Measurements from ENCODE around the gene GPRIN3. TPM values are rescaled to one million over a fixed set of nuclear protein-coding genes. Genes with fewer than 3 reads are reported as not detected.

GPRIN3 gene
- polyA plus RNA-seq, 1 donor (not counting 4 experiments of a cell fraction or from before 2014, with no cell fraction given): not detected

DNA sequence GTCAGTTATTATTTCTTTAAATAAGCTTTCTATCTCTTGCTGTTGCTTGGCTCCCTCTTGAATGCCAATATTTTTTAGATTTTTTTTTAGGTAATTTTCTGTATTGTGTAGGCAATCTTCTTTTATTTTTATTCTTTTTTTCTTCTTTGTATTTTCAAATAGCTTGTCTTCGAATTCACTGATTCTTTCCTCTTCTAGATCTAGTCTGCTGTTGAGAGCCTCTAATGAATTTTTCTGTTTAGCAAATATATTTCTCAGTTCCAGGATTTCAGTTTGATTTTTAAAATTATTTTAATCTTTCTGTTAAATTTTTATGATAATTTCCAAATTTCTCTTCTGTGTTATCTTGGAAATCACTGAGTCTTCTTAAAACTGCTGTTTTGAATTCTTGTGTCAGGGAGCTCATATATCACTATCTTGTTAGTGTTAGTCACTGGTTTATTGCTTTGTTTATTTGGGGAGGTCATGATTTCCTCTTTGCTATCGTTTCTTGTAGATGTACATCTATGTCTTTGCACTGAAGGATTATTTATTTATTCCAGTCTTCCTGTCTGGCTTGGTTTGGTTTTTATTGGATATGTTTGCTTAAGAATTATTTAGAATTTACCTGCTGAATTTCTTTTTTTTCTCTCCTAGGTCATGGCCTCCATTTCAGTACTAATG lies 39.9 kb upstream of the GPRIN3 start:
- Histone ChIP-seq H3K9me3 (ENCODE audit: control insufficient read depth, low read depth, low read length) (no peaks in the 10 kb centered on the region), H2AFZ (ENCODE audit: control insufficient read depth, low read length) (no peak overlapping the region), H3K27me3 (ENCODE audit: control insufficient read depth, extremely low read depth, insufficient read depth, low read length) (no peaks in the 10 kb centered on the region), H3K79me2 (ENCODE audit: control insufficient read depth, insufficient read depth, low read length) (no peaks in the 10 kb centered on the region), H3K4me2 (ENCODE audit: control insufficient read depth, extremely low read depth, insufficient read depth, low read depth, low read length) (no peak overlapping the region), H3K4me1 (ENCODE audit: control insufficient read depth, extremely low read depth, insufficient read depth, low read length) (no peaks in the 10 kb centered on the region), H3K27ac (ENCODE audit: control insufficient read depth, insufficient read depth, low read length) (no peak overlapping the region), H3K4me3 (ENCODE audit: control insufficient read depth in 2 of 3, extremely low read depth in 1 of 3, insufficient read depth in 2 of 3, low read depth in 1 of 3, low read length in 3 of 3) (no peak overlapping the region), H3K9ac (ENCODE audit: control insufficient read depth, extremely low read depth, insufficient read depth, low read length) (no peak overlapping the region), H3K36me3 (ENCODE audit: control insufficient read depth in 2 of 2, extremely low read depth in 1 of 2, insufficient read depth in 2 of 2, low read length in 2 of 2) (no peaks in the 10 kb centered on the region), H3K9me1 (ENCODE audit: control insufficient read depth, extremely low read depth, insufficient read depth, low read length) (no peaks in the 10 kb centered on the region), H4K20me1 (ENCODE audit: control insufficient read depth, extremely low read depth, insufficient read depth, low read length) (no peaks in the 10 kb centered on the region)
- dilution Hi-C loops (cut with MboI; ENCODE audit: extremely low pct_ligation_motif_present, low sequenced_read_pairs): no loop called here
- no peak for FAIRE-seq
- TF ChIP-seq EZH2 (IDR thresholded peaks at IDR 0.05; ENCODE audit: low read length): no peak
- TF ChIP-seq CTCF (optimal IDR thresholded peaks at IDR 0.05 in 1 of 3, IDR thresholded peaks at IDR 0.05 in 1 of 3, conservative IDR thresholded peaks at IDR 0.05 in 1 of 3; ENCODE audit: extremely low read depth in 1 of 3, insufficient read depth in 2 of 3, low read length in 3 of 3): no peak
- DNase-seq (ENCODE audit: low read depth, low spot score): no peak

DNA sequence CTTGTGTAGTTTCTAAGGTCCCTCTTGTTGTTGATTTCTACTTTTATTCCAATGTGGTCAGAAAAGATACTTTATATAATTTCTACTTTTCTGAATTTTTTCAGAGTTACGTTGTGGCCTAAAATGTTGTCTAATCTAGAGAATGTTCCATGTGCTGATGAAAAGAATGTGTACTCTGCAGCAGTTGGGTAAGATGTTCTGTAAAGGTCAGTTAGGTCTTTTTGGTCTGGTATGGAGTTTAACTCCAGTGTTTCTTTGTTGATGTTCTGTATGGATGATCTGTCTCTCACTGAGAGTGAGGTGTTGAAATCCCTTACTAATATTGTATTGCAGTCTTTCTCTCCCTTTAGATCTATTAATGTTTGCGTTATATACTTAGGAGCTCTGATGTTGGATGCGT lies 37.0 kb upstream of the GPRIN3 start:
- dilution Hi-C loops (cut with MboI; ENCODE audit: extremely low pct_ligation_motif_present, low sequenced_read_pairs): no loop called here
- H3K27me3 ChIP-seq (ENCODE audit: control insufficient read depth, extremely low read depth, insufficient read depth, low read length): no peaks in the 10 kb centered on the region
- H3K36me3 ChIP-seq (ENCODE audit: control insufficient read depth in 2 of 2, extremely low read depth in 1 of 2, insufficient read depth in 2 of 2, low read length in 2 of 2): no peaks in the 10 kb centered on the region
- H3K4me1 ChIP-seq (ENCODE audit: control insufficient read depth, extremely low read depth, insufficient read depth, low read length): no peaks in the 10 kb centered on the region
- H3K4me3 ChIP-seq (ENCODE audit: control insufficient read depth in 2 of 3, extremely low read depth in 1 of 3, insufficient read depth in 2 of 3, low read depth in 1 of 3, low read length in 3 of 3): no peak overlapping the region
- no peak overlapping the region for H3K27ac ChIP-seq (ENCODE audit: control insufficient read depth, insufficient read depth, low read length)
- no peaks in the 10 kb centered on the region for H3K9me3 ChIP-seq (ENCODE audit: control insufficient read depth, low read depth, low read length)
- no peaks in the 10 kb centered on the region for H3K79me2 ChIP-seq (ENCODE audit: control insufficient read depth, insufficient read depth, low read length)
- no peak overlapping the region for H2AFZ ChIP-seq (ENCODE audit: control insufficient read depth, low read length)
- no peak for TF ChIP-seq EZH2 (IDR thresholded peaks at IDR 0.05; ENCODE audit: low read length)
- no peak for TF ChIP-seq CTCF (optimal IDR thresholded peaks at IDR 0.05 in 1 of 3, IDR thresholded peaks at IDR 0.05 in 1 of 3, conservative IDR thresholded peaks at IDR 0.05 in 1 of 3; ENCODE audit: extremely low read depth in 1 of 3, insufficient read depth in 2 of 3, low read length in 3 of 3)
- FAIRE-seq (no peak), DNase-seq (ENCODE audit: low read depth, low spot score) (no peak)
- no peak overlapping the region for H3K4me2 ChIP-seq (ENCODE audit: control insufficient read depth, extremely low read depth, insufficient read depth, low read depth, low read length)
- H3K9ac ChIP-seq (ENCODE audit: control insufficient read depth, extremely low read depth, insufficient read depth, low read length): no peak overlapping the region
- H3K9me1 ChIP-seq (ENCODE audit: control insufficient read depth, extremely low read depth, insufficient read depth, low read length): no peaks in the 10 kb centered on the region
- H4K20me1 ChIP-seq (ENCODE audit: control insufficient read depth, extremely low read depth, insufficient read depth, low read length): no peaks in the 10 kb centered on the region

Data from keratinocyte (primary cell).